ENCODE data around the gene GJB1.
A peak's percentile ranks its signal among the peaks of the same experiment; 100 is the strongest.

Gene GJB1

DNA sequence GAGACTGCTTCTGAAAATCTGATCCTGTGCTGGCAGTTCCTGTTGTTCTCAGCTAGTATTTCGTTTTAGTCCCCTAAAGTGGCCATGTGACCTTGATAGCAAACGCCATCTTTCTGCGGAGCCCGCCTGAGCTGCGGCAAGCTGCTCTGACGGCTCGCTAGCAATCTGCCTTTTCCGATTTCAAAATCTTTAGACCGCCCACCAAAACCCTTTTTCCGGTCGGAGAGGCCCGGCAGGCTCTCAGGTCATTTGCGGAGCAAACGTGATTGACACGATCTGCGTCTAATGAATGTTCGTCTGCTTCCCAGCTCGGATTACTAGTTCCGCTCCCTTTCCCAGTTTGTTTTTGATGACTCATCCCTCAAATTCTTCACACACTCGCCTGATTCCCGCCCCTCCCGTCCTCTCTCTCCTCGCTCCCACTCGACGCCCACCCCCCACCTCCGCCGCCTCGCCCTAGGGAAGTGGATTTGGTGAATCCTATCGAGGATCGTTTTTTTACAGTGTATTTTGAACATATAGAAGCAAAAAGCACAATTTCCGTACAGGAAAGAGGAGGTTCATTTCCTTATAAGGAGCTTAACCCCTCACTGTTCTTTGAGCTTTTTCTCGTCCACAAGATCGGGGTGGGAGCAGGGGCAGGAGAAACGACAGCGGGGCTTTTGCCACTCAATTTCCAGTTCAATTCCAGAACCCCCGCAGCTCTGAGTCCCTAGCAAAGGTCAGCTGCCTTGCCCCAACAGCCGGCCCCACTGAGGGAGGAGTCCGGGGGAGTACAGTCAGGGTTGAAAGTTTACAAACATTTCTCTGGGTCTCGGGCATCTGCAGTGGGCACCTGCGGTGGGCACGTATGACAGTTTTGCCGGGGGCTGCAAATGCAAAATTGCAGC is 40.9 kb upstream of the GJB1 start:
- peak overlapping the region; percentile 79 for H3K27ac ChIP-seq
- no peak for TF ChIP-seq ZFX (IDR thresholded peaks at IDR 0.05; ENCODE audit: borderline replicate concordance)
- TF ChIP-seq, protein P1, sequence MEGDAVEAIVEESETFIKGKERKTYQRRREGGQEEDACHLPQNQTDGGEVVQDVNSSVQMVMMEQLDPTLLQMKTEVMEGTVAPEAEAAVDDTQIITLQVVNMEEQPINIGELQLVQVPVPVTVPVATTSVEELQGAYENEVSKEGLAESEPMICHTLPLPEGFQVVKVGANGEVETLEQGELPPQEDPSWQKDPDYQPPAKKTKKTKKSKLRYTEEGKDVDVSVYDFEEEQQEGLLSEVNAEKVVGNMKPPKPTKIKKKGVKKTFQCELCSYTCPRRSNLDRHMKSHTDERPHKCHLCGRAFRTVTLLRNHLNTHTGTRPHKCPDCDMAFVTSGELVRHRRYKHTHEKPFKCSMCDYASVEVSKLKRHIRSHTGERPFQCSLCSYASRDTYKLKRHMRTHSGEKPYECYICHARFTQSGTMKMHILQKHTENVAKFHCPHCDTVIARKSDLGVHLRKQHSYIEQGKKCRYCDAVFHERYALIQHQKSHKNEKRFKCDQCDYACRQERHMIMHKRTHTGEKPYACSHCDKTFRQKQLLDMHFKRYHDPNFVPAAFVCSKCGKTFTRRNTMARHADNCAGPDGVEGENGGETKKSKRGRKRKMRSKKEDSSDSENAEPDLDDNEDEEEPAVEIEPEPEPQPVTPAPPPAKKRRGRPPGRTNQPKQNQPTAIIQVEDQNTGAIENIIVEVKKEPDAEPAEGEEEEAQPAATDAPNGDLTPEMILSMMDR (IDR thresholded peaks at IDR 0.05), result no peak

DNA sequence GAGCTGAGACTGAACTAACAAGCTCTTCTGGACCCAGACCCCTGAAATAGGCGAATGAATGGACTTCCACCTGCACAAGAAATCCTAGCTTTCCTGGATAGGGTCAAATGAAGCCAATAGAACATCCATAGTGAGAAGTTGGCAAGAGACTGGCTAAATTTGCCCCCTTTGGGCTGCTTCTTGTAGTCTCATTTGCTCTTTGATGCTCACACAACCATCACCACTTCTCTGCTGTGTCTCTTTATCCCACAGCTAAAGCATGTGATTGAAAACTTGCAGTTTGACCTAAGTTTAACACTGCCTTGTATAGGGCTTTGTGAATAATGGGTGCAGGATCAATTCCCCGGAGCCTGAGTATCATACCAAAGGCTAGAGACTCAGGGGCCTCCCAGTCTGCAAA is 40.2 kb upstream of the GJB1 start:
- H3K27ac ChIP-seq, result no peak overlapping the region
- TF ChIP-seq ZFX (IDR thresholded peaks at IDR 0.05; ENCODE audit: borderline replicate concordance), result no peak
- TF ChIP-seq, protein P1 (IDR thresholded peaks at IDR 0.05), result no peak

DNA sequence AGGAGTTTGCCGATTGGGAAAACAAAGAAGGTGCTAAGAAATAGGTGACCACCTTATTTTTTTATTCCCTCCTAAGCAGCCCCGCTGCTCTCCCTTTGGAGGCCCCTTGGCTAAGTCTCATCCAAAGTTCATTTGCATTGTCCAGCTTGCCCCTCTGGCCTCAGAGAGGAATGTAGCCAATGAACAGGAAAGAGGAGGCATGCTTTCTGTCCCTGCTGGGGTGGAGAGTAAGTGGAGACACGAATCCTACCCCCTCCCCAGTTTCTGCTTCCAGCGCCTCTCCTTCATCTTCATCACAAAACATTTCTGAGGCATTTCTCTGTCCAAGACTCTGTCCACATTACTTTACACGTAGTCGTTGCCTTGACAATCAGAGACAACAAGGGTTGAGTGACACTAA is 39.7 kb upstream of the GJB1 start:
- no peak for TF ChIP-seq ZFX (IDR thresholded peaks at IDR 0.05; ENCODE audit: borderline replicate concordance)
- TF ChIP-seq, protein P1 (IDR thresholded peaks at IDR 0.05), result no peak
- H3K27ac ChIP-seq, result no peak overlapping the region

DNA sequence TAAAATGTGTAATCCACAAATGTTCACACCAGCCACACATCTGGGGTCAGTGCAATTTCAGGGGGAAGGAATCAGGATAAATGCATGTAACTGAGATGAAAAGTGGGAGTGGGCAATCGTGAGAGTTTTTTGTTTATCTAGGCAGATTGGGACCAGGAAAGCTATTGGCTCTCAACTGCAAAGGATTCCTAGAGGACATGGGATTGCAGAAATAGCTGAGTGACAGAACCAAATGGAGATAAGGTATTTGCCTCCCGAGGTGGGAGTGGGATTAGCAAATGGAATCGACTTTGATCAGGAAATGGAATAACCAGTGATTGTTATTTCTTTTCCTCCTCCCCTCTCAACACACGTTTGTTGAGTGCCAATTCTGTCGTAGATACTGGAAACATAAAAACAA is 38.9 kb upstream of the GJB1 start:
- TF ChIP-seq, protein P1 (IDR thresholded peaks at IDR 0.05), result no peak
- no peak for TF ChIP-seq ZFX (IDR thresholded peaks at IDR 0.05; ENCODE audit: borderline replicate concordance)
- H3K27ac ChIP-seq, result no peak overlapping the region

DNA sequence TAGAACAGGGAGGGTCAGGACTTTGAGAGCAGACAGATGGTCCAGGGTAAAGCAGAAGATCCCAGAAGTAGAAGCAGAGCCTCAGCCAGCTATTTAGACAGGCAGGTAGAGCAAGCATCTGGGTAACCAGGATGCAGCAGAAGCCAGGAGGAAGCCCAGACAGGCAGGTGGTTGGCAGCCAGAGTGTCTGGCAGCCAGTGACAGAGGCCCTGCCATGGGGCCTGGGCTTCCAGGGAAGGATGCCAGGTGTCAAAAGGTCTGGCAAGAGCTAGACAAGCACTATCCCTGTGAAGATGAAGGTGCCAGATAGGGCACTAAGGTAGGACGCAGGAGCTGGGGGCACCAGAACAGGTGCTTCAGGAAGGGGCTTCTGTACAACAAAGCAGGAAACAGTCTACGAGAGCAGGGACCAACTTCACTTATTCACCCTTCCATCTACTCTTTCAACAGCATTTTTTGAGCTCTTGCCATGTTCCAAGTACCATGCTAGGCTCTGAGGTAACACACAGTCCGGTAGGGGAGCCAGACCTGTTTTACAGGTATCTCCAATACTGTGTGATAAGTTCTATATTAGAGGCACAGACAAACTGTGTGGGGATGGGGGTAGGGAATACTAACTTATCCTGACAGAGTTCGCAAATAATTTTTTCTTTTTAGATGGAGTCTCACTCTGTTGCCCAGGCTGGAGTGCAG is 38.1 kb upstream of the GJB1 start:
- TF ChIP-seq, protein P1 (IDR thresholded peaks at IDR 0.05), result no peak
- no peak for TF ChIP-seq ZFX (IDR thresholded peaks at IDR 0.05; ENCODE audit: borderline replicate concordance)
- no peak overlapping the region for H3K27ac ChIP-seq

DNA sequence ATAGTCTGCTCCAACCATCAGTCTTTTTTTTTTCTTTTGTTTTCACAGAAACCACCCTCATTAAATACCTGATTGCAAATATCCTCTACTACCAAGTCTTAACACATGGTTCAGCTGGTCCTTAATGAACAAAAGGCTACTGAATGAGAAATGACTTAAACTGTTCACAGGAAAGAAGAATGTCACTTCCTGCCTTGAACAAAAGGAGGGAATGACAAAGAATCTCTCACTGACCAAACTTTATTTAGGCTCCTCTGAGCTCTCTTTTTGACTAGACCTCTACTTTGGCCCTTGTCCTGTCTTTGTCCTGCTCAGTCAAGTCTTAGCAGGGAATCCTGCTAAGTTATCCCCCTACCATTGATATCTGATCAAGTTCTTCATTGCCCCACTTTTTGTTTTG is 31.8 kb upstream of the GJB1 start:
- no peak for TF ChIP-seq ZFX (IDR thresholded peaks at IDR 0.05; ENCODE audit: borderline replicate concordance)
- H3K27ac ChIP-seq, result no peak overlapping the region

DNA sequence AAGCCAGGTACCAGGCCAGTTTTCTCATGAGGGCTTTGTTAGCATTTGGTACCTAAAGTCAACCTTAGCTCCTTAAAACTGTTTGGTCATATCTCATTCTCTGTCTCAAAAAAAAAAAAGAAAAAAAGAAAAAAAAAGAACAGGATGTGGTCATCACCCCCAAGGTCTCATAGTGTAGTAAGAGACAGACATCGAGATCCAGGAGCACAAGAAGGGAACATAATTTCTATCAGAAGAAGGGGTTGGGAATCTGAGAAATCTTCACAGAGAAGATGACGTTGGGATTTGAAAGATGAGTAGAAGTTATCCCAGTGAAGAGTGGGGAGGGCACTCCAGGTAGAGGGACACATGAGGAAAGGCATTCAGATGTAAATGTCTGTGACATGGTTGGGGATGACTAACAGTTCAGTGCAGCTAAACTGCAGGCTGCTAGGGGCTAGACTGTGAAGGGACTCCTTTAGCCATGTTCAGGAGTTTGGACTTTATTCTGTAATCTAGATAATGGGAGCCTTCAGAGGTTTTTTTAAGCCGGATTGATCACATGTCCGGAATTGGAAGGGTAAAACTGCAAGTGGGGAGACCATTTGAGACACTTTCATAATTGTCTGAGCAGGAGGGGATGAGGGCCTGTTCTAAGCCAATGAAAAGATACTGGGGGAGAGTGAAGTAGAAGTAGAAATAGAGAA is 26.9 kb upstream of the GJB1 start:
- no peak overlapping the region for H3K27ac ChIP-seq
- TF ChIP-seq ZFX (IDR thresholded peaks at IDR 0.05; ENCODE audit: borderline replicate concordance), result no peak
- TF ChIP-seq, protein P1 (IDR thresholded peaks at IDR 0.05), result no peak
